ENCODE data around the gene DECR2.

DNA sequence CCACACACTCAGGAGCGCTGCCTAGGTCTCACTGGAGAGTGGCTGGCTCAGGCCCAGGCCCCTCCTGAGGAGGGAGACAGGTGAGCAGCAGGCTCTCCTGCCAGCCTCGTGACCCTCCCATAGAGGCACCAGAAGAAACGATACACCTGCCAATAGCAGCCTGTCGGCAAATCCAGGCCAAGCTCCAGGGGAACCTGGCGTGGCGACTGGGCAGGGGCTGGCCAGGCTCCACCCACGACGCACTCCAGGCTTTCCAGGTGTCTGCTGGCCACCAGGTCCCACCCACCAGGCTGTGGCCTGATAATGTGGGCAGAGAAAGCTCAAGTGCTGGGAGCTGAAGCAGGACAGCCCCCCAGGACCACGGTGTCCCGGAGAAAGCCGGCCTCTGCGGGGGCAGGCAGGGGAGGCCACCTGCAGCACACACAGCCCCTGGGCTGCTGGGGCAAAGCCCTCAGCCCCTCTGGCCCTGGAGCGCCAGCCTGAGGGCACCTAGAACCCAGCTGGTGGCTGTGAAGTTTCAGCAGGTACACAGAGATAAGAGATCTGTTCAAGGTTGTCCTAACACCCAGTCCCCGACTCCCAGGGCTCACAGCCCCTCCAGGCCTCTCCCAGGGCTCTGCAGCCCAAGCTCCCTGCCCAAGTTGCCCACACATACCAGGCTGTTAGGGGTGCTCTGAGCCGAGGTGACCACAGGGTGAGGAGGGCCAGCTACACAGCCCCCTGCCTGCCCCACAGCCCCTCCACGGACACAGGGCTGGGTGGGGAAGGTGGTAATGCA is 22.3 kb upstream of the DECR2 start:
- TF ChIP-seq FOS (IDR thresholded peaks at IDR 0.05; ENCODE audit: low read depth, low read length) (no peak), RAD21 (IDR thresholded peaks at IDR 0.05; ENCODE audit: low read length) (no peak), POLR2A (IDR thresholded peaks at IDR 0.05; ENCODE audit: low read depth, low read length) (no peak), MXI1 (IDR thresholded peaks at IDR 0.05; ENCODE audit: borderline replicate concordance, low read depth, low read length) (no peak), MAZ (IDR thresholded peaks at IDR 0.05; ENCODE audit: borderline replicate concordance, low read depth, low read length) (no peak), CEBPB (IDR thresholded peaks at IDR 0.05; ENCODE audit: low read depth, low read length) (no peak), RCOR1 (IDR thresholded peaks at IDR 0.05; ENCODE audit: insufficient replicate concordance, low read length) (no peak), NFE2L2 (IDR thresholded peaks at IDR 0.05; ENCODE audit: low read depth, low read length) (no peak), RFX5 (IDR thresholded peaks at IDR 0.05; ENCODE audit: low read depth, low read length) (no peak), MAFK (IDR thresholded peaks at IDR 0.05; ENCODE audit: low read depth, low read length) (no peak), SMC3 (IDR thresholded peaks at IDR 0.05; ENCODE audit: low read depth, low read length) (no peak)
- TF ChIP-seq, protein P1, sequence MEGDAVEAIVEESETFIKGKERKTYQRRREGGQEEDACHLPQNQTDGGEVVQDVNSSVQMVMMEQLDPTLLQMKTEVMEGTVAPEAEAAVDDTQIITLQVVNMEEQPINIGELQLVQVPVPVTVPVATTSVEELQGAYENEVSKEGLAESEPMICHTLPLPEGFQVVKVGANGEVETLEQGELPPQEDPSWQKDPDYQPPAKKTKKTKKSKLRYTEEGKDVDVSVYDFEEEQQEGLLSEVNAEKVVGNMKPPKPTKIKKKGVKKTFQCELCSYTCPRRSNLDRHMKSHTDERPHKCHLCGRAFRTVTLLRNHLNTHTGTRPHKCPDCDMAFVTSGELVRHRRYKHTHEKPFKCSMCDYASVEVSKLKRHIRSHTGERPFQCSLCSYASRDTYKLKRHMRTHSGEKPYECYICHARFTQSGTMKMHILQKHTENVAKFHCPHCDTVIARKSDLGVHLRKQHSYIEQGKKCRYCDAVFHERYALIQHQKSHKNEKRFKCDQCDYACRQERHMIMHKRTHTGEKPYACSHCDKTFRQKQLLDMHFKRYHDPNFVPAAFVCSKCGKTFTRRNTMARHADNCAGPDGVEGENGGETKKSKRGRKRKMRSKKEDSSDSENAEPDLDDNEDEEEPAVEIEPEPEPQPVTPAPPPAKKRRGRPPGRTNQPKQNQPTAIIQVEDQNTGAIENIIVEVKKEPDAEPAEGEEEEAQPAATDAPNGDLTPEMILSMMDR (conservative IDR thresholded peaks at IDR 0.05; ENCODE audit: low read depth, low read length): no peak
- TF ChIP-seq, protein P2, sequence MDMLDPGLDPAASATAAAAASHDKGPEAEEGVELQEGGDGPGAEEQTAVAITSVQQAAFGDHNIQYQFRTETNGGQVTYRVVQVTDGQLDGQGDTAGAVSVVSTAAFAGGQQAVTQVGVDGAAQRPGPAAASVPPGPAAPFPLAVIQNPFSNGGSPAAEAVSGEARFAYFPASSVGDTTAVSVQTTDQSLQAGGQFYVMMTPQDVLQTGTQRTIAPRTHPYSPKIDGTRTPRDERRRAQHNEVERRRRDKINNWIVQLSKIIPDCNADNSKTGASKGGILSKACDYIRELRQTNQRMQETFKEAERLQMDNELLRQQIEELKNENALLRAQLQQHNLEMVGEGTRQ (IDR thresholded peaks at IDR 0.05; ENCODE audit: low read depth, low read length): no peak

Measured in IMR-90 (cell line).